Spinal cord (tissue), 10 donors: ENCODE measurements around the gene METTL13. TPM values are rescaled to one million over a fixed set of nuclear protein-coding genes. Genes with fewer than 3 reads are reported as not detected.

Source experiments
- DNase-seq, 6 donors: peaks; one replicate each; pipeline versions ENCODE4 v3.0.0 to v3.0.0-alpha.2; 2013 to 2015; ENCODE audit warnings: low spot score in 6 of 6, low read depth in 4 of 6
- H3K27ac ChIP-seq: one replicate; pipeline ENCODE4 v1.5.1; 2013; ENCODE audit warnings: low read depth, low read length, control low read depth
- H3K27me3 ChIP-seq: one replicate; pipeline ENCODE4 v1.6.1; 2013; ENCODE audit warnings: low read length; ENCODE audit not compliant: control insufficient read depth, insufficient read depth
- H3K36me3 ChIP-seq: one replicate; pipeline ENCODE4 v1.6.1; 2013; ENCODE audit warnings: low read length; ENCODE audit not compliant: control insufficient read depth, insufficient read depth
- H3K4me1 ChIP-seq: one replicate; pipeline ENCODE4 v1.6.1; 2013; ENCODE audit warnings: low read length; ENCODE audit not compliant: control insufficient read depth, insufficient read depth
- H3K4me3 ChIP-seq: one replicate; pipeline ENCODE4 v1.5.1; 2013; ENCODE audit warnings: low read depth, low read length, control low read depth
- H3K9me3 ChIP-seq: one replicate; pipeline ENCODE4 v1.6.1; 2013; ENCODE audit warnings: low read length; ENCODE audit not compliant: control insufficient read depth, insufficient read depth
- WGBS: methylation state at CpG from one replicate; pipeline ENCODE4 v1.1.5; 2013; ENCODE audit warnings: missing lambda C conversion rate; ENCODE audit not compliant: insufficient coverage; 5-methylcytosine and 5-hydroxymethylcytosine counted together
- polyA plus RNA-seq, 2 donors: library from polyadenylated mRNA; unstranded; fragments of 120-200 nt; gene quantifications; one replicate each; pipeline ENCODE4 v1.2.1, GENCODE V29; 2013; ENCODE audit not compliant: insufficient read length in 2 of 2
- total RNA-seq, 2 donors: library from RNA; depleted of rRNA in 1 of 2; stranded (reverse); fragments of 120-200 nt in 1 of 2; fragments of >200 nt in 1 of 2; gene quantifications; one replicate each; pipeline versions ENCODE4 v1.2.3 to v1.2.4, GENCODE V29; 2013 to 2014
- donor health status: healthy.

Gene METTL13
- total and polyA plus RNA-seq, 4 donors = 19.0 to 30.8 (median 26.4) TPM

DNA sequence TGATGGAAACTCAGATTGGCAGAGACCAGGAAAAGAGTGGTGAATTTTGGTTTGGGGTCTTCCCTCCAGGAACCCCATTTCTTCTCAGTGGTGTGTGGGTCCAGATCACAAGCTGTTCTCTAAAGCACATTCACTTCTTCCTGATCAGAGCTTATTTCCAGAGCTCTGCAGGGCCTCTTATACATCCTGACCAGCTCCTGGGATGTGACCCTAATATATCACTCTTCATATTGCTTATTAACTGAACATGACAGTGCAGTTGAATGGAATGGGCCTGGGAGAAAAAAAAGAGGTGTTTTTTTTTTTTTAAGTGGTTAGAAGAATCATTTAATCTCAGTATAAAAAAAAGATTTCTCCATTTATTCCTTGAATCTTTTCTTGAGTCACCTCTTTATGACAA lies 30.2 kb downstream of the METTL13 start:
- no peak for DNase-seq
- Histone ChIP-seq H3K27ac (no peak overlapping the region), H3K4me3 (no peak overlapping the region), H3K27me3 (no peaks in the 10 kb centered on the region), H3K36me3 (no peaks in the 10 kb centered on the region), H3K9me3 (no peaks in the 10 kb centered on the region), H3K4me1 (no peaks in the 10 kb centered on the region)

DNA sequence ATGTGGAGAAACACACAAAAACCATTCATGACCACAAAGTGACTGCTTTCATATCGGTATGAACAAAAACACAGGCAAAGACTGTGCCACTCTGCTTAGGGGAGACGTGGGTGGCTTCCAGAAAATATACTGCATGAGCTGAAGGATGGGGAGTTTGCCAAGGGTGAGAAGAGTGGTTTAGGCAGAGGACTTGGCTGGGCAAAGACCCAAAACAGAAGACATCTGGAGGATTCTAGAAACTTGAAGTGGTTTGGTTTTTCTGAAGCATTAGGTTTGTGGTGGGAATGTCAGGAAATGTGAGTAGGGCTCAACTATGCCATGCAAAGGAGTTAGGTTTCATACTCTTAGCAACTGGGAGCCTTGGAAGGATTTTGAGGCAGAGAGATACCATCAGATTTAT lies 33.2 kb downstream of the METTL13 start:
- 46% methylated on average over 2 of the region's 2 CpGs for WGBS
- no peak overlapping the region for H3K27ac ChIP-seq
- no peaks in the 10 kb centered on the region for H3K4me1 ChIP-seq
- no peaks in the 10 kb centered on the region for H3K27me3 ChIP-seq
- H3K36me3 ChIP-seq = no peaks in the 10 kb centered on the region
- H3K4me3 ChIP-seq = no peak overlapping the region
- no peak for DNase-seq
- H3K9me3 ChIP-seq = no peaks in the 10 kb centered on the region

DNA sequence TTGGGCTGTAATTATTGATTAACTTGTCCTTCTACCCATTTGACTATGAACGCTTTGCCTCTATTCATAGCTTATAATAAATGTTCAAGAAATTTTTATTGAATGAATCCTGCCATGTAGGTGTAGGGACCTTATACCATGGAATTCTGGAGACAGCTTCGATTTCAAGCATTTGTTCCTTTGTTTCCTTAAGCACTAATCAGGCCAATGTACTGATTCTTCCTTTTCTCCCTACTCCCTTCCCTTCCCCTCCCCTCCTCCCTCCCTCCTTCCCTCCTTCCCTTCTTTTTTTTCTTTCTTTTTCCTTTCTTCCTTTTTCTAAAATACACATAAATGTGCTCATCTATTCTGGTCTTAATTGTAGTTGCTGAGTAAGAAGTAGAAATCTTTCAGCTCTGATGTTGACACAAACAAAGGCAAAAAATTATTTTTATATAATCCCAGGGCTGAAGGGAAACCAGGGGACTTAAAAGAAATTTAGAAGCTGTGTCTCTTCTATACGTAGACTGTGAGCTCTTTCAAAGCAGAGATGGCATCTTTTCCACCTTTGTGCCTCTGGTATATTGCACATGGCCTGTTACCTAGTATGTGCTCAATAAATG lies 34.9 kb downstream of the METTL13 start:
- Histone ChIP-seq H3K4me3 (no peak overlapping the region), H3K27ac (no peak overlapping the region)
- WGBS = no CpG with 5 or more reads among the region's 3 CpGs

DNA sequence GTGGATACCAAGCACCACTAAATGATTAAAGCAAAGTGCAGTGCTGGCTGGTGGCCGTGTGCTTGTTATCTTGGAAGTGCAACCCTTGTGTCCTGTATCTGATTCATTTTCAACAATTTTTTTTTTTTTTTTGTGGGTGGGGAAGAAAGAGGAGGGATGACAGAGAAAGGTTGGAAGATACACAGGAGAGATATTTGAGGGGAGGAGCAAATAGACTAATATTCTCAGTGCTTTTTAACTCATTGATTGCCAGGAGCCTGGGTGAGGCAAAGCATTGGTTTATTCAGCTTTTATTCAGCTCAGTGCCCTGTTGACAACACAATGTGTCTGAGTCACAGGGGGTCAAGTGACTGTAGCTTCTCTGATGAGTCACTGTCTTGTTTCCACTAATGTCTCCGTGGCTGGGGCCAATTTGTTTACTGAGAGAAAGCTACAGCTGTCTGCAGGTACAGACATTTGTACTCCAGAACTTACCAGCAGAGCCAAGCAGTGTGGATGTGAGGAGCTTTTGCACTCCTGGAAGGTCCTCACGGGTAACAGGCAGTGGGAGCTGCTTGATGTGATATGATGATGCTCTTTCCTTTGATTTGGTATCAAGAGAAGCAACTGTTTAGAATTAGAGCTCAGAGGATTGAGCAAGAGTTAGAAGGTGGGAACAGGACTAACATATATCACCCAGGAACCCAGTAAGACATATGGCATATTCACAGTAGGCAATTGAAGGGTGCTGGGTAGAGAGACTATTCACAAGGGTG lies 36.2 kb downstream of the METTL13 start:
- WGBS = 44% methylated on average over 2 of the region's 3 CpGs

More for the DNA sequence above, 34.9 kb downstream of the METTL13 start:
- H3K4me1 ChIP-seq = no peaks in the 10 kb centered on the region
- no peaks in the 10 kb centered on the region for H3K9me3 ChIP-seq
- no peaks in the 10 kb centered on the region for H3K36me3 ChIP-seq
- no peaks in the 10 kb centered on the region for H3K27me3 ChIP-seq
- no peak for DNase-seq

DNA sequence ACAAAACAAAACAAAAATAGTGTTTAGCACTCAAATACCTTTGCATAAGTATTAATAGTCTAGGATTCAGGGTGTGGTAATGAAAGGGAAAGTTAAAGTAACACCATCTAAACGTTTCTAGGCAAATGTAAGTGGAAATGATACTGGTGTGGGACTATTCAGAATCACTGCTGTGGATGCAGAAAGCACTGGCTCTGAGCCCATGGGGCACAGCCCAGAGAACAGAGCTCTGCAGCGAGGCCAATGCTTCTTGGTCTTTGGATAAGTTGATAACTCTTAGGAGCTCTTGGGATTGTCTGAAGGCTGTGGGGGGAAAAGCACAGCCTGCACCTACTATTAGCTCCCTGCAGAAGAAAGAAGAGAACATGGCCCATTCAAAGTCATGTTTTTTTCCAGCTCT lies 38.5 kb downstream of the METTL13 start:
- Histone ChIP-seq H3K27me3 (no peaks in the 10 kb centered on the region), H3K36me3 (no peaks in the 10 kb centered on the region), H3K27ac (no peak overlapping the region), H3K4me3 (no peak overlapping the region), H3K4me1 (no peaks in the 10 kb centered on the region), H3K9me3 (no peaks in the 10 kb centered on the region)
- DNase-seq = no peak
- WGBS = 71% methylated on average over 2 of the region's 2 CpGs

More for the DNA sequence above, 36.2 kb downstream of the METTL13 start:
- Histone ChIP-seq H3K27me3 (no peaks in the 10 kb centered on the region), H3K4me1 (no peaks in the 10 kb centered on the region), H3K4me3 (no peak overlapping the region), H3K27ac (no peak overlapping the region), H3K9me3 (no peaks in the 10 kb centered on the region), H3K36me3 (no peaks in the 10 kb centered on the region)
- no peak for DNase-seq

DNA sequence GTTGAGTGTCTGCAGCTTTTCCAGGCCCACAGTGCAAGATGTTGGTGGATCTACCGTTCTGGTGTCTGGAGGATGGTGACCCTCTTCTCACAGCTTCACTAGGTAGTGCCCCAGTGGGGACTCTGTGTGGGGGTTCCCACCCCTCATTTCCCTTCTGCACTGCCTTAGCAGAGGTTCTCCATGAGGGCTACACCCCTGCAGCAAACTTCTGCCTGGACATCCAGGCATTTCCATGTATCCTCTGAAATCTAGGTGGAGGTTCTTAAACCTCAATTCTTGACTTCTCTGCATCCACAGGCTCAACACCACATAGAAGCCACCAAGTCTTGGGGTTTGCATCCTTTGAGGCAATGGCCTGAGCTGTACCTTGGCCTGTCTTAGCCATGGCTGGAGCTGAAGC lies 45.5 kb downstream of the METTL13 start:
- no peaks in the 10 kb centered on the region for H3K4me1 ChIP-seq
- H3K4me3 ChIP-seq = no peak overlapping the region
- no peak for DNase-seq
- H3K9me3 ChIP-seq = peaks cover 7% of the 10 kb centered on the region
- H3K36me3 ChIP-seq = no peaks in the 10 kb centered on the region
- H3K27ac ChIP-seq = no peak overlapping the region
- WGBS = 100% methylated on average over 1 of the region's 1 CpG
- no peaks in the 10 kb centered on the region for H3K27me3 ChIP-seq

DNA sequence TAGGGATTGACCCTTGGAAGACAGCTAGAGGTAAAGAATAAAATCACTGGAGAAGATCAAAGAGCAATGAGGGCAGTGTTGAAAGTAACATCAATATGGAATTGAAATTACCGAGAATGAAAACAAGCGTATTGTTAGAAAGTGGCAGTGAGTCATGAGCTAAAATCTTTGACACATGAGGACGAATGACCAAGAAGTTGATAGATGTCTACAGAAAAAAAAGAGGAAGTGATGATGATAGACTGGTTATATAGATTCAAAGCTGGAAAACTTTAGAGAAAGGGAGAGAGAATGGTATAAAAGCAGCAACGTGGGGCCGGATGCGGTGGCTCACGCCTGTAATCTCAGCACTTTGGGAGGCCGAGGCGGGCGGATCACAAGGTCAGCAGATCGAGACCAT lies 47.3 kb downstream of the METTL13 start:
- Histone ChIP-seq H3K9me3 (peaks cover 7% of the 10 kb centered on the region), H3K27me3 (no peaks in the 10 kb centered on the region), H3K36me3 (no peaks in the 10 kb centered on the region), H3K27ac (no peak overlapping the region), H3K4me3 (no peak overlapping the region), H3K4me1 (no peaks in the 10 kb centered on the region)
- no peak for DNase-seq
- 91% methylated on average over 3 of the region's 11 CpGs for WGBS

DNA sequence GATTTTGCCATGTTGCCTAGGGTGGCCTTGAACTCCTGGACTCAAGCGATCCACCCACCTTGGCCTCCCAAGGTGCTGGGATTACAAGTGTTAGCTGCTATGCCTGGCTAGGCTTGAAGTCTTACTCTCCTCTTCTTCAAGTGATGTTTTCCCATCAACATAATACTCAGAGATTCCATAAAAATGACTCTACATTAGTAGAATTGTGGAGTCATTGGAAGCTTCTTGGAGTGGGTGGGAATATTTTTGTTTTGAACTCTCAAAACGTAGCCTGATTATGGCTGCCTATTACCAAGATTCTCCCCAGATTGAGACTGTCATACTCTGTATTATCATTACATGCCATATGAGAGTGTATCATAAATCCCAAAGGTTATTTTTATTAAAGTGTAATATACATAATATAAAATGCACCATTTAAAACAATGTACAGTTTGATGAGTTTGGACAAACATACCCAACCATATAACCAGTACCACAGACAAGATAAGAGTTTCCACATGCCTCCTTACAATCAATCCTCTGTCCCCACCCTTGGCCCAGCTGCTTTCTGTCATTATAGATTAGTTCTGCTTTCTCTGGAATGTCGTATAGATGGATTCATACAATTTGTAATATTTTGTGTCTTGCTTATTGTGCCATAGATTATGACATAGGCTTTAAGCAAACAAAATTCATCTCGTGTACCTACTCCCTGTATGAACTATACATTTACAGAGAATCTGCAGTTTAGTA lies 51.8 kb downstream of the METTL13 start:
- Histone ChIP-seq H3K36me3 (no peaks in the 10 kb centered on the region), H3K4me1 (no peaks in the 10 kb centered on the region), H3K27ac (no peak overlapping the region), H3K27me3 (no peaks in the 10 kb centered on the region), H3K4me3 (no peak overlapping the region), H3K9me3 (no peaks in the 10 kb centered on the region)
- no CpG with 5 or more reads among the region's 4 CpGs for WGBS
- no peak for DNase-seq

DNA sequence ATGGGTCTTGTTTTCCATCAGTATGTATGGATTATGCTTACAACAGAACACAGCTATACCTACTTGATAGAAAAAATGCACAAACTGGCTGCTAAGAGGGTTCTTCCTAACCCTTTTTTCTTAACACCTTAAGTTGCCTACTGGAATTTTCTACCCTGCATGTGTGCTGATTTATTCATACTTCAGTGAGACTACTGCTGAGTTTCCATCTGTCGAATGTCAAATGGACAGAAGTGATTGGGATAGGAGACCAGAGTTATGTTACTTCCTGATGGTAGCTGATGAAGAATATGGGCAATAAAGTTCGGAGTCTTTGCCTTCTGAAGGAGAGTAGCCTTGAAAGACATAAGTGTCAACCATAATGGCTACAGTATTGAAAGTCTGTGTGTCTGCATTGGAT lies 53.4 kb downstream of the METTL13 start:
- no peak overlapping the region for H3K4me3 ChIP-seq
- no peaks in the 10 kb centered on the region for H3K36me3 ChIP-seq
- DNase-seq = peak in 1 of 6 donors; percentile 52
- H3K9me3 ChIP-seq = no peaks in the 10 kb centered on the region
- no peak overlapping the region for H3K27ac ChIP-seq
- H3K27me3 ChIP-seq = no peaks in the 10 kb centered on the region
- H3K4me1 ChIP-seq = no peaks in the 10 kb centered on the region
- WGBS = 94% methylated on average over 2 of the region's 2 CpGs

DNA sequence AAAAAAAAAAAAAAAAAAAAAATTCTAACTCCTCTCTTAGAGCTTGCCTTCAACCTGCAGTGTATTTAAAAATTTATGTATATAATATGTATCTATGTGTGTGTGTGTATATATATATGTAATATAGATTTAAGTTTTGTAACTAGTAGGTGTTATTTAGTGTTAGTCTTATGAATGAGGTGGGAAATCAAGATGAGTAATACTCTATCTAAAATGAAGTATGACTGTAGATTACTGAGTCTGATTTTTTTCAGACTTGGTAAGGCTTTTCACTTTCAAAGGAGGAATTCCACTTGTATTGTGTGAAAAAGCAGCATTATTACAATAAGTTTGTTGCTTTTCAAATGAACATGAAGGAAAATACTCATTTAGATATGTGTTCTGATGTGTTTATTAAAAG lies 54.4 kb downstream of the METTL13 start:
- Histone ChIP-seq H3K27me3 (no peaks in the 10 kb centered on the region), H3K27ac (no peak overlapping the region)

More for the DNA sequence above, 54.4 kb downstream of the METTL13 start:
- no peaks in the 10 kb centered on the region for H3K36me3 ChIP-seq
- no peak for DNase-seq
- peaks cover 1% of the 10 kb centered on the region for H3K4me1 ChIP-seq
- no peaks in the 10 kb centered on the region for H3K9me3 ChIP-seq
- H3K4me3 ChIP-seq = no peak overlapping the region
